NT2/D1 (cell line): ENCODE results near the gene CABLES2.

Experiments used
- DNase-seq: peaks from one replicate; pipeline ENCODE4 v3.0.0-alpha.2; 2011; ENCODE audit warnings: low read depth, low spot score
- H3K27me3 ChIP-seq: 2 replicates; pipeline ENCODE4 v1.6.0; 2011; ENCODE audit warnings: mild to moderate bottlenecking; ENCODE audit not compliant: insufficient read length, insufficient read depth
- H3K36me3 ChIP-seq: 2 replicates; pipeline ENCODE4 v1.6.1; 2011; ENCODE audit warnings: mild to moderate bottlenecking, low read length, mixed read lengths; ENCODE audit not compliant: insufficient read depth, insufficient read length
- H3K4me1 ChIP-seq: 2 replicates; pipeline ENCODE4 v1.5.1; 2011; ENCODE audit not compliant: insufficient read depth, insufficient read length
- H3K4me3 ChIP-seq: 2 replicates; pipeline ENCODE4 v1.5.1; 2011; ENCODE audit warnings: low read depth; ENCODE audit not compliant: insufficient read length
- H3K9ac ChIP-seq: 2 replicates; pipeline ENCODE4 v1.6.0; 2011; ENCODE audit warnings: low read depth; ENCODE audit not compliant: insufficient read length
- H3K9me3 ChIP-seq: 2 replicates; pipeline ENCODE4 v1.5.1; 2011; ENCODE audit warnings: mild to moderate bottlenecking, low read length; ENCODE audit not compliant: insufficient read depth
- SUZ12 ChIP-seq: IDR thresholded peaks from 2 replicates; pipeline ENCODE4 v1.6.1; 2011; ENCODE audit not compliant: insufficient read length, insufficient read depth; ENCODE audit errors: extremely low read depth
- YY1 ChIP-seq: IDR thresholded peaks from 2 replicates; pipeline ENCODE4 v1.6.1; 2011; ENCODE audit not compliant: insufficient read length, insufficient read depth
- ZNF274 ChIP-seq: IDR thresholded peaks from 2 replicates; pipeline ENCODE4 v1.6.1; 2011; ENCODE audit warnings: mild to moderate bottlenecking, low read depth, low read length

CABLES2 gene

GRCh38 chr20:62359043-62359490 is 48.0 kb downstream of the CABLES2 start:
- no peaks in the 10 kb centered on the region for H3K9me3 ChIP-seq
- no peak for DNase-seq
- H3K27me3 ChIP-seq, result no peaks in the 10 kb centered on the region
- peaks cover 71% of the 10 kb centered on the region for H3K4me1 ChIP-seq
- H3K4me3 ChIP-seq, result no peak overlapping the region
- peaks cover 63% of the 10 kb centered on the region for H3K36me3 ChIP-seq
- peak overlapping the region; percentile 28 for H3K9ac ChIP-seq
- TF ChIP-seq SUZ12, result no peak
- TF ChIP-seq ZNF274, result no peak
- TF ChIP-seq YY1, result no peak

GRCh38 chr20:62358171-62359042 is 48.7 kb downstream of the CABLES2 start:
- DNase-seq, result no peak
- peak overlapping the region; percentile 42 for H3K9ac ChIP-seq

GRCh38 chr20:62357681-62358080 is 49.4 kb downstream of the CABLES2 start:
- Histone ChIP-seq H3K27me3 (no peaks in the 10 kb centered on the region), H3K4me1 (peaks cover 66% of the 10 kb centered on the region), H3K9ac (no peak overlapping the region), H3K36me3 (peaks cover 65% of the 10 kb centered on the region), H3K9me3 (no peaks in the 10 kb centered on the region), H3K4me3 (no peak overlapping the region)
- no peak for TF ChIP-seq YY1
- DNase-seq, result no peak

More at GRCh38 chr20:62358171-62359042, 48.7 kb downstream of the CABLES2 start:
- TF ChIP-seq YY1 (no peak), SUZ12 (no peak)
- Histone ChIP-seq H3K36me3 (peaks cover 63% of the 10 kb centered on the region), H3K27me3 (no peaks in the 10 kb centered on the region), H3K4me1 (peaks cover 70% of the 10 kb centered on the region), H3K4me3 (no peak overlapping the region), H3K9me3 (no peaks in the 10 kb centered on the region)

- DNase-seq, result no peak
- TF ChIP-seq SUZ12 (no peak), YY1 (no peak), ZNF274 (no peak)
- Histone ChIP-seq H3K36me3 (peaks cover 67% of the 10 kb centered on the region), H3K27me3 (no peaks in the 10 kb centered on the region), H3K9me3 (no peaks in the 10 kb centered on the region), H3K4me1 (peaks cover 61% of the 10 kb centered on the region), H3K4me3 (no peak overlapping the region), H3K9ac (peak overlapping the region; percentile 6)
These were observed 49.9 kb downstream of the CABLES2 start for GRCh38 chr20:62357187-62357667.

- H3K36me3 ChIP-seq, result peaks cover 67% of the 10 kb centered on the region
- peak overlapping the region; percentile 6 for H3K9ac ChIP-seq
- DNase-seq, result no peak
- no peak overlapping the region for H3K4me3 ChIP-seq
- no peaks in the 10 kb centered on the region for H3K9me3 ChIP-seq
- no peak for TF ChIP-seq YY1
- TF ChIP-seq SUZ12, result no peak
- no peak for TF ChIP-seq ZNF274
- peaks cover 57% of the 10 kb centered on the region for H3K4me1 ChIP-seq
- no peaks in the 10 kb centered on the region for H3K27me3 ChIP-seq
These were observed 50.4 kb downstream of the CABLES2 start for GRCh38 chr20:62356589-62357186.

GRCh38 chr20:62355878-62356588 is 51.1 kb downstream of the CABLES2 start:
- TF ChIP-seq SUZ12, result no peak
- TF ChIP-seq ZNF274, result no peak
- TF ChIP-seq YY1, result no peak
- Histone ChIP-seq H3K36me3 (peaks cover 67% of the 10 kb centered on the region), H3K27me3 (no peaks in the 10 kb centered on the region), H3K9me3 (no peaks in the 10 kb centered on the region), H3K4me1 (peaks cover 51% of the 10 kb centered on the region), H3K4me3 (no peak overlapping the region), H3K9ac (peak overlapping the region; percentile 6)
- DNase-seq, result no peak

- Histone ChIP-seq H3K4me1 (peaks cover 45% of the 10 kb centered on the region), H3K27me3 (no peaks in the 10 kb centered on the region), H3K9me3 (no peaks in the 10 kb centered on the region), H3K4me3 (no peak overlapping the region), H3K9ac (peak overlapping the region; percentile 71), H3K36me3 (peaks cover 67% of the 10 kb centered on the region)
- no peak for DNase-seq
- TF ChIP-seq YY1 (no peak), SUZ12 (no peak), ZNF274 (no peak)
These were observed 51.6 kb downstream of the CABLES2 start for GRCh38 chr20:62355516-62355877.
